Adrenal gland (tissue), 12 donors: ENCODE results near the gene AKAP13. TPM values are rescaled to one million over a fixed set of nuclear protein-coding genes. Genes with fewer than 3 reads are reported as not detected.

Experiments used
- DNase-seq, 7 donors: peaks; one replicate each; pipeline ENCODE4 v3.0.0-alpha.2; 2019 to 2020
- H3K27ac ChIP-seq, 5 donors: fragments of 200-600 bp; sonication (generic) in 4 of 5; 1 replicate in 3 of 5; 2 replicates in 2 of 5; pipeline versions ENCODE4 v1.5.1 to v1.8.0; 2016 to 2020; ENCODE audit warnings: mild to moderate bottlenecking in 1 of 5
- H3K27me3 ChIP-seq: fragments of 200-600 bp; 2 replicates; pipeline ENCODE4 v1.8.0; 2021
- H3K36me3 ChIP-seq, 2 donors: fragments of 200-600 bp; replicated peaks in 1 of 2; 1 replicate in 1 of 2; 2 replicates in 1 of 2; pipeline versions ENCODE4 v1.5.1 to v1.8.0; 2018 to 2022
- H3K4me1 ChIP-seq, 2 donors: fragments of 200-600 bp; replicated peaks in 1 of 2; 1 replicate in 1 of 2; 2 replicates in 1 of 2; pipeline versions ENCODE4 v1.5.1 to v1.8.0; 2018 to 2021
- H3K4me3 ChIP-seq, 4 donors: fragments of 200-600 bp; sonication (generic) in 3 of 4; one replicate each; pipeline ENCODE4 v1.5.1; 2016 to 2018
- H3K9me3 ChIP-seq, 3 donors: fragments of 200-600 bp; sonication (generic) in 1 of 3; replicated peaks in 1 of 3; 1 replicate in 2 of 3; 2 replicates in 1 of 3; pipeline versions ENCODE4 v1.5.1 to v1.8.0; 2016 to 2021
- POLR2A ChIP-seq, 2 donors: fragments of 450-650 bp; IDR thresholded peaks; one replicate each; pipeline ENCODE4 v1.6.1; 2017; ENCODE audit warnings: antibody characterized with exemption in 2 of 2, mild to moderate bottlenecking in 2 of 2, moderate library complexity in 1 of 2
- WGBS, 4 donors: extraction: QIAGEN DNeasy Blood & Tissue Kit in 2 of 4; methylation state at CpG; one replicate each; pipeline versions ENCODE4 v1.1.5 to v1.1.7; 2013 to 2017; 5-methylcytosine and 5-hydroxymethylcytosine counted together
- intact Hi-C, 2 donors: fragments of 100-400 bp; cut with DNase I; formaldehyde crosslinking; loops; one replicate each; pipeline versions ENCODE4 v1.14.1 to v1.15.0; 2022 to 2023
- polyA plus RNA-seq, 3 donors: library from polyadenylated mRNA; stranded (reverse); fragments of 200-250 nt in 2 of 3; fragments of 350-450 nt in 1 of 3; fragmentation: Illumina TruSeq in 1 of 3; extraction: RNeasy Lipid Tissue Mini Kit (QIAGEN cat#74804) in 1 of 3; gene quantifications; one replicate each; pipeline ENCODE4 v1.2.3, GENCODE V29; 2013 to 2014
- total RNA-seq, 9 donors: library from RNA; depleted of rRNA in 4 of 9; stranded (reverse); fragments of >200 nt in 4 of 9; fragments of 120-200 nt in 1 of 9; fragmentation: NEBNext Ultra II Directional in 1 of 9; extraction: Animal tissue kit (Norgen Biotek cat#: 25700) in 1 of 9; gene quantifications; one replicate each; pipeline versions ENCODE4 v1.1.0 to v1.2.4, GENCODE V29; 2013 to 2023
- TF ChIP-seq, protein P1 (sequence below), 6 experiments: fragments of 450-650 bp in 4 of 6; fragments of 200-600 bp in 2 of 6; sonication (generic) in 1 of 6; IDR thresholded peaks; 1 replicate in 5 of 6; 2 replicates in 1 of 6; pipeline versions ENCODE4 v1.5.1 to v1.8.0; 2016 to 2021; ENCODE audit warnings: antibody characterized with exemption in 6 of 6, mild to moderate bottlenecking in 2 of 6, moderate library complexity in 1 of 6
- donor health status: healthy with polysubstance abuse.
- donor health status: Bipolar disorder and iron deficiency.
- donor health status: DM: yes; HTN: yes; CAD: no.
- donor health status: DM: no; HTN: no; CAD: no.
- donor health status: DM: no; HTN: no; CAD: no.
- donor health status: DM: yes; HTN: yes; CAD: no.

The AKAP13 gene
- total and polyA plus RNA-seq, 12 donors, result 42.7 to 144 (median 89.2) TPM

- intact Hi-C loops, result no loop called here
- peak overlapping the region in 1 of 4 donors; percentile 33 for H3K4me3 ChIP-seq
- WGBS, 4 donors, result 23 to 43% (median 38%) methylated on average over 15 of the region's 15 CpGs
- H3K36me3 ChIP-seq, result no peaks in the 10 kb centered on the region
- peak; percentile 53 to 91 (median 66) for DNase-seq
- TF ChIP-seq, protein P1, sequence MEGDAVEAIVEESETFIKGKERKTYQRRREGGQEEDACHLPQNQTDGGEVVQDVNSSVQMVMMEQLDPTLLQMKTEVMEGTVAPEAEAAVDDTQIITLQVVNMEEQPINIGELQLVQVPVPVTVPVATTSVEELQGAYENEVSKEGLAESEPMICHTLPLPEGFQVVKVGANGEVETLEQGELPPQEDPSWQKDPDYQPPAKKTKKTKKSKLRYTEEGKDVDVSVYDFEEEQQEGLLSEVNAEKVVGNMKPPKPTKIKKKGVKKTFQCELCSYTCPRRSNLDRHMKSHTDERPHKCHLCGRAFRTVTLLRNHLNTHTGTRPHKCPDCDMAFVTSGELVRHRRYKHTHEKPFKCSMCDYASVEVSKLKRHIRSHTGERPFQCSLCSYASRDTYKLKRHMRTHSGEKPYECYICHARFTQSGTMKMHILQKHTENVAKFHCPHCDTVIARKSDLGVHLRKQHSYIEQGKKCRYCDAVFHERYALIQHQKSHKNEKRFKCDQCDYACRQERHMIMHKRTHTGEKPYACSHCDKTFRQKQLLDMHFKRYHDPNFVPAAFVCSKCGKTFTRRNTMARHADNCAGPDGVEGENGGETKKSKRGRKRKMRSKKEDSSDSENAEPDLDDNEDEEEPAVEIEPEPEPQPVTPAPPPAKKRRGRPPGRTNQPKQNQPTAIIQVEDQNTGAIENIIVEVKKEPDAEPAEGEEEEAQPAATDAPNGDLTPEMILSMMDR (IDR thresholded peaks at IDR 0.05), result peak in 5 of 6 experiments; percentile 9 to 43 (median 37)
- peak; percentile 12 to 28 for TF ChIP-seq POLR2A (IDR thresholded peaks at IDR 0.05)
- H3K9me3 ChIP-seq, result no peaks in the 10 kb centered on the region
- H3K27me3 ChIP-seq, result no peaks in the 10 kb centered on the region
- H3K4me1 ChIP-seq, result peaks cover 4 to 33% of the 10 kb centered on the region in 2 donors
- H3K27ac ChIP-seq, result peak overlapping the region in 3 of 5 donors; percentile 8 to 66 (median 58)
These were observed 163.3 kb downstream of the AKAP13 start for GRCh38 chr15:85543741-85544155.

- TF ChIP-seq POLR2A (IDR thresholded peaks at IDR 0.05), result peak in 1 of 2 donors; percentile 14
- TF ChIP-seq, protein P1 (IDR thresholded peaks at IDR 0.05), result peak in 1 of 6 experiments; percentile 6
- H3K4me3 ChIP-seq, result peak overlapping the region in 1 of 4 donors; percentile 28
- H3K4me1 ChIP-seq, result peaks cover 6 to 33% of the 10 kb centered on the region in 2 donors
- WGBS, 4 donors, result 57 to 74% (median 70%) methylated on average over 1 of the region's 1 CpG
- H3K27me3 ChIP-seq, result no peaks in the 10 kb centered on the region
- no peaks in the 10 kb centered on the region for H3K9me3 ChIP-seq
- peak overlapping the region in 4 of 5 donors; percentile 4 to 83 (median 42) for H3K27ac ChIP-seq
- DNase-seq, result peak in 1 of 7 donors; percentile 12
- intact Hi-C loops, result no loop called here
- H3K36me3 ChIP-seq, result no peaks in the 10 kb centered on the region
These were observed 164.8 kb downstream of the AKAP13 start for GRCh38 chr15:85545185-85545584.

DNA sequence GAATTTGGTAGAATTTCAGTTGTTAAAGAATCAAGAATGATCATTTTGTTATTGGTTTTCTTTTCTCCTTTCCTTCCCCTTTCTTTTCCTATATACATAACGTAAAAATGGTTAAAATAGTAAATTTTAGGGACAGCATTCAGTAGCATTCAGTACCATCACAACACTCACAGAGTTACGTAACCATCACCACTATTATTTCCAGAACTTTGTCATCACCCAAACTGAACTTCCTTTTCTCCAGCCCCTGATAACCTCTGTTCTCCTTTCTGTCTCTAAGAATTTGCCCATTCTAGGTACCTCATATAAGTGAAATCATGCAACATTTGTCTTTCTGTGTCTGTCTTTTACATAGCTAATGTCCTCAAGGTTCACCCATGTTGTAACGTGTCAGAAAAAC is 165.3 kb downstream of the AKAP13 start:
- Histone ChIP-seq H3K36me3 (no peaks in the 10 kb centered on the region), H3K27ac (peak overlapping the region in 3 of 5 donors; percentile 26 to 83 (median 58)), H3K4me1 (peaks cover 6 to 33% of the 10 kb centered on the region in 2 donors), H3K9me3 (no peaks in the 10 kb centered on the region), H3K4me3 (peak overlapping the region in 1 of 4 donors; percentile 28), H3K27me3 (no peaks in the 10 kb centered on the region)
- no peak for TF ChIP-seq POLR2A (IDR thresholded peaks at IDR 0.05)
- TF ChIP-seq, protein P1 (IDR thresholded peaks at IDR 0.05), result no peak
- WGBS, 4 donors, result 70 to 79% (median 72%) methylated on average over 3 of the region's 3 CpGs
- intact Hi-C loops, result no loop called here
- DNase-seq, result no peak

GRCh38 chr15:85547386-85547785 is 167.0 kb downstream of the AKAP13 start:
- Histone ChIP-seq H3K4me3 (no peak overlapping the region), H3K27ac (no peak overlapping the region), H3K36me3 (no peaks in the 10 kb centered on the region), H3K9me3 (no peaks in the 10 kb centered on the region), H3K27me3 (no peaks in the 10 kb centered on the region), H3K4me1 (peaks cover 6 to 33% of the 10 kb centered on the region in 2 donors)
- WGBS, 4 donors, result 87 to 94% (median 91%) methylated on average over 1 of the region's 1 CpG
- no peak for TF ChIP-seq POLR2A (IDR thresholded peaks at IDR 0.05)
- TF ChIP-seq, protein P1 (IDR thresholded peaks at IDR 0.05), result no peak
- no peak for DNase-seq
- intact Hi-C loops, result no loop called here
